ENCODE results near the gene ZNF592.

GRCh38 chr15:84810073-84810840 is 61.9 kb downstream of the ZNF592 start:
- TF ChIP-seq EZH2 (IDR thresholded peaks at IDR 0.05; ENCODE audit: borderline replicate concordance, low read length) (no peak), CTCF (conservative IDR thresholded peaks at IDR 0.05 in 1 of 2, IDR thresholded peaks at IDR 0.05 in 1 of 2; ENCODE audit: extremely low read depth in 1 of 2, insufficient read depth in 1 of 2, low read depth in 1 of 2, low read length in 2 of 2) (no peak)
